SK-N-SH (cell line): ENCODE measurements around the gene THYN1. TPM values are rescaled to one million over a fixed set of nuclear protein-coding genes. Genes with fewer than 3 reads are reported as not detected.

Experiments
- CTCF ChIA-PET: fragments of 300-600, 350-600 bp; formaldehyde crosslinking; extraction: SDS; loops from one replicate; lab custom pipeline; 2021; lab: Yijun Ruan, JAX
- POLR2A ChIA-PET: fragments of 350-600 bp; sonication (Branson Sonifier 250); formaldehyde crosslinking; extraction: SDS; loops from one replicate; lab custom pipeline; 2020; ENCODE audit warnings: antibody characterized with exemption, inconsistent platforms; lab: Yijun Ruan, JAX
- DNase-seq: peaks from one replicate; pipeline ENCODE4 v3.0.0; 2012
- H2AFZ ChIP-seq: fragments of 200-600 bp; sonication (generic); 2 replicates; pipeline ENCODE4 v1.8.1; 2016; ENCODE audit warnings: antibody characterized with exemption, mild to moderate bottlenecking, low read depth
- H3F3A ChIP-seq: fragments of 200-600 bp; sonication (generic); replicated peaks from 2 replicates; pipeline ENCODE3; 2016; ENCODE audit warnings: antibody characterized with exemption, mild to moderate bottlenecking; ENCODE audit not compliant: insufficient read depth
- H3K27ac ChIP-seq, 2 experiments: fragments of 200-500 bp in 1 of 2; fragments of 200-600 bp in 1 of 2; sonication (Bioruptor generic) in 1 of 2; sonication (generic), shearing (Covaris generic) in 1 of 2; 2 replicates each; pipeline versions ENCODE4 v1.5.1 to v1.6.1; 2014 to 2016; ENCODE audit warnings: low read depth in 2 of 2, inconsistent platforms in 1 of 2, low read length in 1 of 2, mild to moderate bottlenecking in 1 of 2, mixed read lengths in 1 of 2
- H3K27me3 ChIP-seq: fragments of 200-600 bp; sonication (generic), shearing (Covaris generic); 2 replicates; pipeline ENCODE4 v1.6.1; 2016; ENCODE audit warnings: mixed run types; ENCODE audit not compliant: insufficient read depth
- H3K36me3 ChIP-seq, 2 experiments: fragments of 200-500 bp in 1 of 2; fragments of 200-600 bp in 1 of 2; sonication (Bioruptor generic) in 1 of 2; sonication (generic) in 1 of 2; replicated peaks in 1 of 2; 2 replicates each; pipeline versions ENCODE3 to v1.5.1; 2014 to 2016; ENCODE audit warnings: low read length in 1 of 2, mild to moderate bottlenecking in 1 of 2; ENCODE audit not compliant: insufficient read depth in 2 of 2, control insufficient read depth in 1 of 2
- H3K4me1 ChIP-seq, 2 experiments: fragments of 200-500 bp in 1 of 2; fragments of 200-600 bp in 1 of 2; sonication (Bioruptor generic) in 1 of 2; sonication (generic), shearing (Covaris generic) in 1 of 2; 2 replicates each; pipeline versions ENCODE4 v1.5.1 to v1.6.1; 2014 to 2016; ENCODE audit warnings: low read depth in 1 of 2, low read length in 1 of 2, mixed run types in 1 of 2; ENCODE audit not compliant: insufficient read depth in 2 of 2, control insufficient read depth in 1 of 2
- H3K4me2 ChIP-seq: fragments of 200-600 bp; sonication (generic), shearing (Covaris generic); 2 replicates; pipeline ENCODE4 v1.6.1; 2017; ENCODE audit warnings: mixed run types
- H3K4me3 ChIP-seq, 2 experiments: fragments of 200-500 bp in 1 of 2; fragments of 200-600 bp in 1 of 2; sonication (Bioruptor generic) in 1 of 2; sonication (generic), shearing (Covaris generic) in 1 of 2; 2 replicates each; pipeline versions ENCODE4 v1.5.1 to v1.8.1; 2014 to 2016; ENCODE audit warnings: low read depth in 2 of 2, inconsistent platforms in 1 of 2, low read length in 1 of 2, mild to moderate bottlenecking in 1 of 2, mixed read lengths in 1 of 2, moderate library complexity in 1 of 2
- H3K79me2 ChIP-seq: fragments of 200-600 bp; sonication (generic); 2 replicates; pipeline ENCODE4 v1.8.1; 2017; ENCODE audit warnings: mild to moderate bottlenecking; ENCODE audit not compliant: insufficient read depth
- H3K9ac ChIP-seq: fragments of 200-600 bp; sonication (generic); 2 replicates; pipeline ENCODE4 v1.6.1; 2017; ENCODE audit warnings: mixed run types
- H3K9me2 ChIP-seq: fragments of 200-600 bp; sonication (generic); 2 replicates; pipeline ENCODE4 v1.6.1; 2017; ENCODE audit warnings: mixed run types
- H3K9me3 ChIP-seq: fragments of 200-600 bp; sonication (generic); 2 replicates; pipeline ENCODE4 v1.6.1; 2017; ENCODE audit warnings: mixed run types, mild to moderate bottlenecking, moderate library complexity
- H4K20me1 ChIP-seq: fragments of 200-600 bp; sonication (generic); 2 replicates; pipeline ENCODE4 v1.6.1; 2017; ENCODE audit warnings: mild to moderate bottlenecking, mixed run types; ENCODE audit not compliant: insufficient read depth
- CHD2 ChIP-seq: fragments of 150-350 bp; IDR thresholded peaks from 2 replicates; pipeline ENCODE4 v1.6.1; 2018; ENCODE audit warnings: low read length; ENCODE audit not compliant: partially characterized antibody
- EP300 ChIP-seq, 2 experiments: IDR thresholded peaks; 2 replicates each; pipeline versions ENCODE4 v1.4.0 to v1.6.1; 2012; ENCODE audit warnings: borderline replicate concordance in 1 of 2, low read depth in 1 of 2, low read length in 1 of 2
- FOXJ3 ChIP-seq: sonication (generic); formaldehyde crosslinking; IDR thresholded peaks from 2 replicates; pipeline ENCODE4 v1.5.1; 2020; ENCODE audit warnings: mild to moderate bottlenecking, missing genetic modification reagents
- FOXM1 ChIP-seq: IDR thresholded peaks from 2 replicates; pipeline ENCODE4 v1.4.0; 2012; ENCODE audit warnings: low read depth, mild to moderate bottlenecking
- GATA2 ChIP-seq: sonication (generic); formaldehyde crosslinking; IDR thresholded peaks from 2 replicates; pipeline ENCODE4 v1.5.0; 2020; ENCODE audit warnings: mild to moderate bottlenecking, missing genetic modification reagents
- JUND ChIP-seq: IDR thresholded peaks from 2 replicates; pipeline ENCODE4 v1.4.0; 2012
- MXI1 ChIP-seq: IDR thresholded peaks from 2 replicates; pipeline ENCODE4 v1.6.1; 2012; ENCODE audit warnings: mild to moderate bottlenecking, low read depth, low read length, improper control_type of control experiment
- NRF1 ChIP-seq: IDR thresholded peaks from 2 replicates; pipeline ENCODE4 v1.6.1; 2012; ENCODE audit warnings: low read depth, mild to moderate bottlenecking, low read length
- PBX3 ChIP-seq: IDR thresholded peaks from 2 replicates; pipeline ENCODE4; 2012
- RCOR1 ChIP-seq: fragments of 150-350 bp; IDR thresholded peaks from 2 replicates; pipeline ENCODE4 v1.6.1; 2017; ENCODE audit warnings: antibody characterized with exemption, low read length
- REST ChIP-seq: IDR thresholded peaks from 2 replicates; pipeline ENCODE4 v1.6.1; 2012; ENCODE audit warnings: mild to moderate bottlenecking, low read depth, low read length, moderate library complexity
- RXRA ChIP-seq: IDR thresholded peaks from 2 replicates; pipeline ENCODE4 v1.4.0; 2012; ENCODE audit warnings: low read depth, mild to moderate bottlenecking, borderline replicate concordance
- SIN3A ChIP-seq: IDR thresholded peaks from 2 replicates; pipeline ENCODE4 v1.6.1; 2012; ENCODE audit warnings: low read depth, mild to moderate bottlenecking, low read length, moderate library complexity, borderline replicate concordance
- TEAD4 ChIP-seq: IDR thresholded peaks from 2 replicates; pipeline ENCODE4 v1.4.0; 2012; ENCODE audit warnings: mild to moderate bottlenecking, borderline replicate concordance; ENCODE audit not compliant: insufficient read depth
- USF1 ChIP-seq: IDR thresholded peaks from 2 replicates; pipeline ENCODE4 v1.4.0; 2012; ENCODE audit warnings: low read depth, borderline replicate concordance
- YY1 ChIP-seq: IDR thresholded peaks from 2 replicates; pipeline ENCODE4 v1.4.0; 2012; ENCODE audit warnings: low read depth, mild to moderate bottlenecking
- ZBTB33 ChIP-seq: IDR thresholded peaks from 2 replicates; pipeline ENCODE4 v1.4.0; 2012; ENCODE audit warnings: low read depth, borderline replicate concordance
- WGBS: methylation state at CpG from one replicate; pipeline ENCODE4 v1.1.6; 2017; ENCODE audit warnings: low lambda C conversion rate; 5-methylcytosine and 5-hydroxymethylcytosine counted together
- polyA plus RNA-seq, 3 experiments: library from polyadenylated mRNA; depleted of rRNA; stranded (reverse); fragments of >200 nt; gene quantifications; 2 replicates each; pipeline ENCODE4 v1.2.3, GENCODE V29; 2012

Gene THYN1
- polyA plus RNA-seq, 1 of the 3 experiments (the other 2 are of a cell fraction), result 61.8 TPM

- DNase-seq, result no peak
- Histone ChIP-seq H3K79me2 (no peaks in the 10 kb centered on the region), H3K27me3 (peaks cover 53% of the 10 kb centered on the region), H3K27ac (no peak overlapping the region), H3K9me2 (no peaks in the 10 kb centered on the region), H3K4me2 (no peak overlapping the region), H3K9ac (no peak overlapping the region), H3F3A (no peaks in the 10 kb centered on the region), H3K4me3 (no peak overlapping the region), H3K36me3 (no peaks in the 10 kb centered on the region), H3K9me3 (no peaks in the 10 kb centered on the region), H3K4me1 (peaks cover 0 to 7% of the 10 kb centered on the region in 2 experiments; a peak in 1 of 4 replicates), H4K20me1 (no peaks in the 10 kb centered on the region), H2AFZ (no peak overlapping the region)
- WGBS, result 68% methylated on average over 3 of the region's 3 CpGs
- ChIA-PET POLR2A (interaction anchor here (0.7 kb wide), 1 partner anchor 342 kb away, joined by 3 read pairs; no protein-coding TSS in a partner anchor), CTCF (interaction anchor here (0.8 to 2.7 kb wide), 6 partner anchors 9 to 133 kb away, joined by 3 to 12 read pairs (median 4); partner anchors contain the start of genes ACAD8 and THYN1)
- TF ChIP-seq RCOR1 (no peak), USF1 (no peak), RXRA (no peak), SIN3A (no peak), MXI1 (no peak), YY1 (no peak), TEAD4 (no peak), NRF1 (no peak), REST (no peak), FOXJ3 (no peak), ZBTB33 (no peak), GATA2 (no peak), CHD2 (no peak), JUND (no peak), EP300 (IDR thresholded peaks at IDR 0.05; ENCODE audit: borderline replicate concordance in 1 of 2, low read depth in 1 of 2, low read length in 1 of 2) (no peak), FOXM1 (no peak), PBX3 (no peak)
Observed at GRCh38 chr11:134273317-134273712, 20.2 kb upstream of the THYN1 start.
